ENCODE results near the gene ENAM.

DNA sequence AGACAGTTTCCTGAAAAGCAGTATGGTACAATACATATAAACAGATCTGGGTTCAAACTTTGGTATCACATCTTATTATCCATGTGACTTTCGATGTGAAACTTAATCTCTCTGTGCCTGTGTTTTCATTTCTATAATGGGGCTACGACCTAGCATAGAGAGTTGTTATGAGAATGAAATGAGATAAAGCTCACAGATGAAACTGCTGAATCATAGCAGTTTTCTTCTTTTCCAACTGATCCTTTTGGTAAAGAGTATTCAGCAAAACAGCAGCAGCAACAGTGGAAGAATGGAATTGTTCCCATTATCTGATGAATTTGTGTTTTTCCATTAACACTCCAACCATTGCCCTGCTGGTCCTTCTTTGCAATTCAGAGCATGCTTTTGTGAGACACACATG, 20.2 kb upstream of the ENAM start:
- TF ChIP-seq, protein P1, sequence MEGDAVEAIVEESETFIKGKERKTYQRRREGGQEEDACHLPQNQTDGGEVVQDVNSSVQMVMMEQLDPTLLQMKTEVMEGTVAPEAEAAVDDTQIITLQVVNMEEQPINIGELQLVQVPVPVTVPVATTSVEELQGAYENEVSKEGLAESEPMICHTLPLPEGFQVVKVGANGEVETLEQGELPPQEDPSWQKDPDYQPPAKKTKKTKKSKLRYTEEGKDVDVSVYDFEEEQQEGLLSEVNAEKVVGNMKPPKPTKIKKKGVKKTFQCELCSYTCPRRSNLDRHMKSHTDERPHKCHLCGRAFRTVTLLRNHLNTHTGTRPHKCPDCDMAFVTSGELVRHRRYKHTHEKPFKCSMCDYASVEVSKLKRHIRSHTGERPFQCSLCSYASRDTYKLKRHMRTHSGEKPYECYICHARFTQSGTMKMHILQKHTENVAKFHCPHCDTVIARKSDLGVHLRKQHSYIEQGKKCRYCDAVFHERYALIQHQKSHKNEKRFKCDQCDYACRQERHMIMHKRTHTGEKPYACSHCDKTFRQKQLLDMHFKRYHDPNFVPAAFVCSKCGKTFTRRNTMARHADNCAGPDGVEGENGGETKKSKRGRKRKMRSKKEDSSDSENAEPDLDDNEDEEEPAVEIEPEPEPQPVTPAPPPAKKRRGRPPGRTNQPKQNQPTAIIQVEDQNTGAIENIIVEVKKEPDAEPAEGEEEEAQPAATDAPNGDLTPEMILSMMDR (conservative IDR thresholded peaks at IDR 0.05; ENCODE audit: low read depth in 2 of 2) = no peak
- no peak for TF ChIP-seq EZH2phosphoT487 (IDR thresholded peaks at IDR 0.05; ENCODE audit: unreplicated experiment)
- TF ChIP-seq, protein P2, sequence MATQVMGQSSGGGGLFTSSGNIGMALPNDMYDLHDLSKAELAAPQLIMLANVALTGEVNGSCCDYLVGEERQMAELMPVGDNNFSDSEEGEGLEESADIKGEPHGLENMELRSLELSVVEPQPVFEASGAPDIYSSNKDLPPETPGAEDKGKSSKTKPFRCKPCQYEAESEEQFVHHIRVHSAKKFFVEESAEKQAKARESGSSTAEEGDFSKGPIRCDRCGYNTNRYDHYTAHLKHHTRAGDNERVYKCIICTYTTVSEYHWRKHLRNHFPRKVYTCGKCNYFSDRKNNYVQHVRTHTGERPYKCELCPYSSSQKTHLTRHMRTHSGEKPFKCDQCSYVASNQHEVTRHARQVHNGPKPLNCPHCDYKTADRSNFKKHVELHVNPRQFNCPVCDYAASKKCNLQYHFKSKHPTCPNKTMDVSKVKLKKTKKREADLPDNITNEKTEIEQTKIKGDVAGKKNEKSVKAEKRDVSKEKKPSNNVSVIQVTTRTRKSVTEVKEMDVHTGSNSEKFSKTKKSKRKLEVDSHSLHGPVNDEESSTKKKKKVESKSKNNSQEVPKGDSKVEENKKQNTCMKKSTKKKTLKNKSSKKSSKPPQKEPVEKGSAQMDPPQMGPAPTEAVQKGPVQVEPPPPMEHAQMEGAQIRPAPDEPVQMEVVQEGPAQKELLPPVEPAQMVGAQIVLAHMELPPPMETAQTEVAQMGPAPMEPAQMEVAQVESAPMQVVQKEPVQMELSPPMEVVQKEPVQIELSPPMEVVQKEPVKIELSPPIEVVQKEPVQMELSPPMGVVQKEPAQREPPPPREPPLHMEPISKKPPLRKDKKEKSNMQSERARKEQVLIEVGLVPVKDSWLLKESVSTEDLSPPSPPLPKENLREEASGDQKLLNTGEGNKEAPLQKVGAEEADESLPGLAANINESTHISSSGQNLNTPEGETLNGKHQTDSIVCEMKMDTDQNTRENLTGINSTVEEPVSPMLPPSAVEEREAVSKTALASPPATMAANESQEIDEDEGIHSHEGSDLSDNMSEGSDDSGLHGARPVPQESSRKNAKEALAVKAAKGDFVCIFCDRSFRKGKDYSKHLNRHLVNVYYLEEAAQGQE (IDR thresholded peaks at IDR 0.05; ENCODE audit: unreplicated experiment) = no peak
- TF ChIP-seq EZH2 (IDR thresholded peaks at IDR 0.05; ENCODE audit: low read depth, unreplicated experiment) = no peak
